Femur (tissue), 1 donor: ENCODE data around the gene KLK15.

Experiments
- DNase-seq: peaks from one replicate; pipeline ENCODE4 v3.0.0-alpha.2; 2017

KLK15 gene

GRCh38 chr19:50833117-50833801, at the start of gene KLK15:
Gene KLK15, minus strand, starts transcription at chr19:50833574. Its CDS starts 2,082 bp downstream, at chr19:50831492.
- no peak for DNase-seq

GRCh38 chr19:50882188-50882587, 48.8 kb upstream of the KLK15 start:
- DNase-seq, result no peak

GRCh38 chr19:50880241-50880640, 46.9 kb upstream of the KLK15 start:
- no peak for DNase-seq

DNA sequence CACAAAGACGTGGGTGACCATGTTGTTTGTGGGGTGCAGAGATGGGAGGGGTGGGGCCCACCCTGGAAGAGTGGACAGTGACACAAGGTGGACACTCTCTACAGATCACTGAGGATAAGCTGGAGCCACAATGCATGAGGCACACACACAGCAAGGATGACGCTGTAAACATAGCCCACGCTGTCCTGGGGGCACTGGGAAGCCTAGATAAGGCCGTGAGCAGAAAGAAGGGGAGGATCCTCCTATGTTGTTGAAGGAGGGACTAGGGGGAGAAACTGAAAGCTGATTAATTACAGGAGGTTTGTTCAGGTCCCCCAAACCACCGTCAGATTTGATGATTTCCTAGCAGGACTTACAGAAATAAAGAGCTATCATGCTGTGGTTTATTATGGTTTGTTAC, 45.5 kb upstream of the KLK15 start:
- DNase-seq, result no peak

- DNase-seq, result no peak
These were observed 44.0 kb upstream of the KLK15 start for GRCh38 chr19:50877338-50877737.

DNA sequence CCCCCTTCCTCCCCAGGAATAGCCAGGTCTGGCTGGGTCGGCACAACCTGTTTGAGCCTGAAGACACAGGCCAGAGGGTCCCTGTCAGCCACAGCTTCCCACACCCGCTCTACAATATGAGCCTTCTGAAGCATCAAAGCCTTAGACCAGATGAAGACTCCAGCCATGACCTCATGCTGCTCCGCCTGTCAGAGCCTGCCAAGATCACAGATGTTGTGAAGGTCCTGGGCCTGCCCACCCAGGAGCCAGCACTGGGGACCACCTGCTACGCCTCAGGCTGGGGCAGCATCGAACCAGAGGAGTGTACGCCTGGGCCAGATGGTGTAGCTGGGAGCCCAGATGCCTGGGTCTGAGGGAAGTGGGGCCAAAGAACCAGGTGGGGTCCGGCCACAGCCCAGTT, 43.1 kb upstream of the KLK15 start:
- DNase-seq, result peak; percentile 25

DNA sequence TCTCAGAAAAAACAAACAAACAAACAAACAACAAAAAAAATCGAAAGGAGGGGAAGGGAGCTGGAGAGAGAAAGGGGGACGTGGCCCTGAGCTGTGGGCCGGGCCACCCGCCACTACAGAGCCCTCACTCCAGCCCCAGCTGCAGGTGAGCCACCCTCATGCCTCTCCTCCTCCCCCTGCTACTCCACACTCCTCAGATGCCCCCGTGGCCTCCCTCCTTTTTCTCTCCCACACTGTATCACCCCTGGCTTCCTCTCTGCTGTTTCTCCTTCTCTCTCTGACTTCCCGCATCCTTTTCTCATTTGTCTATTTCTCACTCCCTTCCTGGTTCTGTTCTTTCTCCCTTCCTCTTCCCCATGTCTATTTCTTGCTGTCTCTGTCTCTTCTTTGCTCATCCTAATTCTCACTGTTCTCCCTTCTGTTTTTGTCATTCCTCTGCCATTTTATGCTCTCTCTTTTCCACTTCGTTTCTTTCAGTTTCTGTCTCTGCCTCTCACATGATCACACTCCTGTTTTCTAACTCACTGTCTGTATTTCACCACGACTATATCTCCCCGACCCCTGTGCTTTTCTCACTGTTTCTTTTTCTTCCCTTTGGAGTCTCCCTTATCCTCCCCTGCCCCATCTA, 42.5 kb upstream of the KLK15 start:
- no peak for DNase-seq

- DNase-seq, result no peak
These were observed 40.8 kb upstream of the KLK15 start for GRCh38 chr19:50874211-50874610.

DNA sequence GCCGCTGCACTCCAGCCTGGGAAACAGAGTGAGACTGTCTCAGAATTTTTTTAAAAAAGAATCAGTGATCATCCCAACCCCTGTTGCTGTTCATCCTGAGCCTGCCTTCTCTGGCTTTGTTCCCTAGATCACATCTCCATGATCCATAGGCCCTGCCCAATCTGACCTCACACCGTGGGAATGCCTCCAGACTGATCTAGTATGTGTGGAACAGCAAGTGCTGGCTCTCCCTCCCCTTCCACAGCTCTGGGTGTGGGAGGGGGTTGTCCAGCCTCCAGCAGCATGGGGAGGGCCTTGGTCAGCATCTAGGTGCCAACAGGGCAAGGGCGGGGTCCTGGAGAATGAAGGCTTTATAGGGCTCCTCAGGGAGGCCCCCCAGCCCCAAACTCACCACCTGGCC, 39.7 kb upstream of the KLK15 start, which contains the start of gene KLK2:
Gene KLK2, plus strand, starts transcription at position 384 of the 400 bp plus-strand sequence. CDS start 35 bp downstream, outside the sequence.
- no peak for DNase-seq

DNA sequence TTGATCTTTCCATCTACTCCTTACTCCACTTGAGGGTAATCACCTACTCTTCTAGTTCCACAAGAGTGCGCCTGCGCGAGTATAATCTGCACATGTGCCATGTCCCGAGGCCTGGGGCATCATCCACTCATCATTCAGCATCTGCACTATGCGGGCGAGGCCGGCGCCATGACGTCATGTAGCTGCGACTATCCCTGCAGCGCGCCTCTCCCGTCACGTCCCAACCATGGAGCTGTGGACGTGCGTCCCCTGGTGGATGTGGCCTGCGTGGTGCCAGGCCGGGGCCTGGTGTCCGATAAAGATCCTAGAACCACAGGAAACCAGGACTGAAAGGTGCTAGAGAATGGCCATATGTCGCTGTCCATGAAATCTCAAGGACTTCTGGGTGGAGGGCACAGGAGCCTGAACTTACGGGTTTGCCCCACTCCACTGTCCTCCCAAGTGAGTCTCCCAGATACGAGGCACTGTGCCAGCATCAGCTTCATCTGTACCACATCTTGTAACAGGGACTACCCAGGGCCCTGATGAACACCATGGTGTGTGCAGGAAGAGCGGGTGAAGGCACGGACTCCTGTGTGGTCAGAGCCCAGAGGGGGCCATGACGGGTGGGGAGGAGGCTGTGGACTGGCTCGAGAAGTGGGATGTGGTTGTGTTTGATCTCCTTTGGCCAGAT, 37.2 kb upstream of the KLK15 start:
- DNase-seq, result no peak

- no peak for DNase-seq
These were observed 36.1 kb upstream of the KLK15 start for GRCh38 chr19:50869479-50869878.

GRCh38 chr19:50861496-50862286, 28.3 kb upstream of the KLK15 start:
- DNase-seq, result no peak

GRCh38 chr19:50861010-50861409, 27.6 kb upstream of the KLK15 start:
- no peak for DNase-seq

DNA sequence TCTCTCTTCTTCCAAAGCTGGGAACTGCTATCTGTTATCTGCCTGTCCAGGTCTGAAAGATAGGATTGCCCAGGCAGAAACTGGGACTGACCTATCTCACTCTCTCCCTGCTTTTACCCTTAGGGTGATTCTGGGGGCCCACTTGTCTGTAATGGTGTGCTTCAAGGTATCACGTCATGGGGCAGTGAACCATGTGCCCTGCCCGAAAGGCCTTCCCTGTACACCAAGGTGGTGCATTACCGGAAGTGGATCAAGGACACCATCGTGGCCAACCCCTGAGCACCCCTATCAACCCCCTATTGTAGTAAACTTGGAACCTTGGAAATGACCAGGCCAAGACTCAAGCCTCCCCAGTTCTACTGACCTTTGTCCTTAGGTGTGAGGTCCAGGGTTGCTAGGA, 26.5 kb upstream of the KLK15 start:
- no peak for DNase-seq

DNA sequence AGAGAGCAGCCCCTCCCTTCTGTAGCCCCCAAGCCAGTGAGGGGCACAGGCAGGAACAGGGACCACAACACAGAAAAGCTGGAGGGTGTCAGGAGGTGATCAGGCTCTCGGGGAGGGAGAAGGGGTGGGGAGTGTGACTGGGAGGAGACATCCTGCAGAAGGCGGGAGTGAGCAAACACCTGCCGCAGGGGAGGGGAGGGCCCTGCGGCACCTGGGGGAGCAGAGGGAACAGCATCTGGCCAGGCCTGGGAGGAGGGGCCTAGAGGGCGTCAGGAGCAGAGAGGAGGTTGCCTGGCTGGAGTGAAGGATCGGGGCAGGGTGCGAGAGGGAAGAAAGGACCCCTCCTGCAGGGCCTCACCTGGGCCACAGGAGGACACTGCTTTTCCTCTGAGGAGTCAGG, 25.5 kb upstream of the KLK15 start:
- no peak for DNase-seq

DNA sequence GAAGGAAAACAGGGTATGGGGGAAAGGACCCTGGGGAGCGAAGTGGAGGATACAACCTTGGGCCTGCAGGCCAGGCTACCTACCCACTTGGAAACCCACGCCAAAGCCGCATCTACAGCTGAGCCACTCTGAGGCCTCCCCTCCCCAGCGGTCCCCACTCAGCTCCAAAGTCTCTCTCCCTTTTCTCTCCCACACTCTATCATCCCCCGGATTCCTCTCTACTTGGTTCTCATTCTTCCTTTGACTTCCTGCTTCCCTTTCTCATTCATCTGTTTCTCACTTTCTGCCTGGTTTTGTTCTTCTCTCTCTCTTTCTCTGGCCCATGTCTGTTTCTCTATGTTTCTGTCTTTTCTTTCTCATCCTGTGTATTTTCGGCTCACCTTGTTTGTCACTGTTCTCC, 24.0 kb upstream of the KLK15 start:
- DNase-seq, result no peak

GRCh38 chr19:50854636-50855410, 21.4 kb upstream of the KLK15 start, which contains the start of gene KLK3:
Gene KLK3, plus strand, starts transcription at chr19:50854915. Its CDS starts 41 bp downstream, at chr19:50854956.
- DNase-seq, result no peak

GRCh38 chr19:50851620-50852019, 18.2 kb upstream of the KLK15 start:
- DNase-seq, result no peak

DNA sequence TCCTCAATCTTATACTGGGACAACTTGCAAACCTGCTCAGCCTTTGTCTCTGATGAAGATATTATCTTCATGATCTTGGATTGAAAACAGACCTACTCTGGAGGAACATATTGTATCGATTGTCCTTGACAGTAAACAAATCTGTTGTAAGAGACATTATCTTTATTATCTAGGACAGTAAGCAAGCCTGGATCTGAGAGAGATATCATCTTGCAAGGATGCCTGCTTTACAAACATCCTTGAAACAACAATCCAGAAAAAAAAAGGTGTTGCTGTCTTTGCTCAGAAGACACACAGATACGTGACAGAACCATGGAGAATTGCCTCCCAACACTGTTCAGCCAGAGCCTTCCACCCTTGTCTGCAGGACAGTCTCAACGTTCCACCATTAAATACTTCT, 17.4 kb upstream of the KLK15 start:
- no peak for DNase-seq

- DNase-seq, result no peak
These were observed 11.0 kb upstream of the KLK15 start for GRCh38 chr19:50844296-50844935.

GRCh38 chr19:50843701-50844221, 10.4 kb upstream of the KLK15 start:
- no peak for DNase-seq

- DNase-seq, result no peak
These were observed 9.8 kb upstream of the KLK15 start for GRCh38 chr19:50843205-50843604.
